Effector memory CD4-positive, alpha-beta T cell (primary cell): Measurements from ENCODE around the gene CLCN2.

Experiments
- DNase-seq, 3 donors: peaks; one replicate each; pipeline ENCODE4 v3.0.0-alpha.2; 2020
- H3K27ac ChIP-seq: 2 replicates; pipeline ENCODE4 v1.7.0; 2013; ENCODE audit warnings: mild to moderate bottlenecking, low read length, moderate library complexity; ENCODE audit not compliant: insufficient read depth, poor library complexity, severe bottlenecking
- H3K27me3 ChIP-seq: replicated peaks from 2 replicates; pipeline ENCODE4 v1.7.0; 2013; ENCODE audit warnings: mild to moderate bottlenecking, low read length; ENCODE audit not compliant: insufficient read depth, control insufficient read depth, poor library complexity, severe bottlenecking
- H3K36me3 ChIP-seq: 2 replicates; pipeline ENCODE4 v1.7.0; 2013; ENCODE audit warnings: mild to moderate bottlenecking, low read length, moderate library complexity; ENCODE audit not compliant: control insufficient read depth, insufficient read depth
- H3K4me1 ChIP-seq: 2 replicates; pipeline ENCODE4 v1.7.0; 2013; ENCODE audit warnings: low read length, mild to moderate bottlenecking; ENCODE audit not compliant: control insufficient read depth, insufficient read depth, poor library complexity, severe bottlenecking
- H3K4me3 ChIP-seq: 2 replicates; pipeline ENCODE4 v1.7.0; 2013; ENCODE audit warnings: low read length, low read depth, mild to moderate bottlenecking; ENCODE audit not compliant: insufficient read depth, poor library complexity, severe bottlenecking
- H3K9me3 ChIP-seq: 2 replicates; pipeline ENCODE4 v1.7.0; 2013; ENCODE audit warnings: mild to moderate bottlenecking, low read length, moderate library complexity; ENCODE audit not compliant: control insufficient read depth

CLCN2 gene

GRCh38 chr3:184388164-184388935 lies 26.9 kb upstream of the CLCN2 start:
- H3K36me3 ChIP-seq = no peaks in the 10 kb centered on the region
- H3K4me1 ChIP-seq = no peaks in the 10 kb centered on the region
- no peaks in the 10 kb centered on the region for H3K27me3 ChIP-seq
- H3K9me3 ChIP-seq = no peaks in the 10 kb centered on the region
- H3K27ac ChIP-seq = no peak overlapping the region
- no peak for DNase-seq
- H3K4me3 ChIP-seq = no peak overlapping the region

- H3K27ac ChIP-seq = no peak overlapping the region
- no peaks in the 10 kb centered on the region for H3K36me3 ChIP-seq
- DNase-seq = no peak
- no peaks in the 10 kb centered on the region for H3K9me3 ChIP-seq
- H3K27me3 ChIP-seq = peaks cover 5% of the 10 kb centered on the region
- no peaks in the 10 kb centered on the region for H3K4me1 ChIP-seq
- H3K4me3 ChIP-seq = no peak overlapping the region
Observed at GRCh38 chr3:184387174-184387714, 25.8 kb upstream of the CLCN2 start.

DNA sequence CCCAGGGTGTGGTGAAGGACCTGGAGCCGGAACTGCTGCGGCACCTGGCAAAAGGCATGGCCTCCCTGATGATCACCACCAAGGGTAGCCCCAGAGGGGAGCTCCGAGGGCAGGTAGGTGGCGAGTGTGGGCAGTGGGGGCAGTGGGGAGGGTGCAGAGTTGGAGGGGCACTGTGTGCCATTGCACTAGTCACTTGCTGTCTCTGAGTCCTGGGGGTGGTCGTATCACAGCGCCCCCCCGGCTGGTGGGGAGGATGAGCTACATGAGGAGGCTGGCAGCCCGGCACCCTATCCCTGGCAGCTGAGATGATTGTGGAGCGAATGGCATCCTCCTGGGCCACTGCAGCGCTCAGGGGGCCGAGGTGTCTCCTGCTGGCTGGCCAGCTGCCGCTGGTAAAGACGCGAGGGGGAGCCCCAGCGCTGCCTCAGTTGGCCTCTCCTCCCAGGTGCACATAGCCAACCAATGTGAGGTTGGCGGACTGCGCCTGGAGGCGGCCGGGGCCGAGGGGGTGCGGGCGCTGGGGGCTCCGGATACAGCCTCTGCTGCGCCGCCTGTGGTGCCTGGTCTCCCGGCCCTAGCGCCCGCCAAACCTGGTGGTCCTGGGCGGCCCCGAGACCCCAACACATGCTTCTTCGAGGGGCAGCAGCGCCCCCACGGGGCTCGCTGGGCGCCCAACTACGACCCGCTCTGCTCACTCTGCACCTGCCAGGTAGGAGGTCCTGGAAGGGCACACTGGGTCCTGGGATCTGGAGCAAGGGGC lies 24.8 kb upstream of the CLCN2 start:
- no peak for DNase-seq
- Histone ChIP-seq H3K27ac (no peak overlapping the region), H3K36me3 (no peaks in the 10 kb centered on the region), H3K9me3 (no peaks in the 10 kb centered on the region), H3K27me3 (peaks cover 15% of the 10 kb centered on the region), H3K4me3 (no peak overlapping the region), H3K4me1 (peaks cover 6% of the 10 kb centered on the region)

DNA sequence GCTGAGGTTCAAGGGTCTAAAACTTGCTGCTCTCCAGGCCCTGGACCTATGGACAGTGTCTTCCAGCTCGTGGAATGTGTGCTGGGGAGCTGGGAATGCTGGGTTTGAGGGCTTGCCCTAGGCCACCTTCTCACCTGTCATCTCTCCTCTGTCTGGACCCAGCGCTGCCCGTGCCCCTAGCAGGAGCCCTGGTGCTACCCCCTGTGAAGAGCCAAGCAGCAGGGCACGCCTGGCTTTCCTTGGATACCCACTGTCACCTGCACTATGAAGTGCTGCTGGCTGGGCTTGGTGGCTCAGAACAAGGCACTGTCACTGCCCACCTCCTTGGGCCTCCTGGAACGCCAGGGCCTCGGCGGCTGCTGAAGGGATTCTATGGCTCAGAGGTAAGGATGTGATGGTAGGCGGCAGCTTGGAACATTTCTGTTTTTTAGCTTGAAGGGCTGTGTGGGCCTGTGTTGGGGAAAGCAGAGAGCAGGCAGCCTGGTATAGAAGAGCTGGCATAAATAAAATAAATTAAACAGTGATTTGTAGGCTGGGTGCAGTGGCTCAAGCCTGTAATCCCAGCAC lies 23.5 kb upstream of the CLCN2 start:
- Histone ChIP-seq H3K4me3 (no peak overlapping the region), H3K4me1 (peaks cover 14% of the 10 kb centered on the region), H3K27me3 (peaks cover 23% of the 10 kb centered on the region), H3K27ac (no peak overlapping the region), H3K9me3 (no peaks in the 10 kb centered on the region), H3K36me3 (no peaks in the 10 kb centered on the region)
- no peak for DNase-seq

DNA sequence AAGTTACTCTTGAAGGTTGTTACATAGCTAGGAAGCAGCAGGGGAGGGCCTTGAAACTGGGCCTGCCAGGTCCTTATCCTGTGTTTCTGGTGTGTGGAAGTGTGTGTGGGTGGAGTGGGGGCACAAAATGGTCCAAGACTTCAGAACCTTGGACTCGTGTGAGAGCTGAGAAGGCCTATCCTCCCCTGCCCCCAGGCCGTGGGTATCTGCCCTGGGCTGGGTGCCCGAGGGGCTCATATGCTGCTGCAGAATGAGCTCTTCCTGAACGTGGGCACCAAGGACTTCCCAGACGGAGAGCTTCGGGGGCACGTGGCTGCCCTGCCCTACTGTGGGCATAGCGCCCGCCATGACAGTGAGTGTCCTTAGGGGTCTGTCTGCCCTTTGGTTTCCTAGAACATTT lies 22.9 kb upstream of the CLCN2 start:
- H3K27me3 ChIP-seq = peaks cover 23% of the 10 kb centered on the region
- no peak overlapping the region for H3K4me3 ChIP-seq
- DNase-seq = no peak
- peaks cover 14% of the 10 kb centered on the region for H3K4me1 ChIP-seq
- H3K9me3 ChIP-seq = no peaks in the 10 kb centered on the region
- H3K27ac ChIP-seq = no peak overlapping the region
- no peaks in the 10 kb centered on the region for H3K36me3 ChIP-seq

DNA sequence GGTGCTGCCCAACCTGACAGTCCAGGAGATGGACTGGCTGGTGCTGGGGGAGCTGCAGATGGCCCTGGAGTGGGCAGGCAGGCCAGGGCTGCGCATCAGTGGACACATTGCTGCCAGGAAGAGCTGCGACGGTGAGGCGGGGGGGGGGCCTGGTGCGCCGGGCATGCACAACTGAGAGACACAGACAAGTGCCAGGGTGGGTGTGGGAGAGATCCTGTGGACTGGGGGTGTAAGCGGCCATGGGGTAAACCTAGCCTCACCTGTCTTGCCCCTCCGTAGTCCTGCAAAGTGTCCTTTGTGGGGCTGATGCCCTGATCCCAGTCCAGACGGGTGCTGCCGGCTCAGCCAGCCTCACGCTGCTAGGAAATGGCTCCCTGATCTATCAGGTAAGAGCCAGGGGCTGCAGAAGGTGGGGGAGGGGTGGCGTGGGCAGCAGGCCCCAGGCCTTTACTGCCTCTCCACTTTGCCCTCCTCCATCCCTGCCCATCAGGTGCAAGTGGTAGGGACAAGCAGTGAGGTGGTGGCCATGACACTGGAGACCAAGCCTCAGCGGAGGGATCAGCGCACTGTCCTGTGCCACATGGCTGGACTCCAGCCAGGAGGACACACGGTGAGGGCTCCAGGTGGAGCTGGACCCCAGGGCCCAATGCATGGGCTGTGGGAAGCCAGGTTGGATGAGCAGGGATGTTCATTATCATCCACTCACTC lies 21.8 kb upstream of the CLCN2 start:
- H3K27me3 ChIP-seq = peaks cover 23% of the 10 kb centered on the region
- no peaks in the 10 kb centered on the region for H3K9me3 ChIP-seq
- H3K4me1 ChIP-seq = peaks cover 14% of the 10 kb centered on the region
- no peaks in the 10 kb centered on the region for H3K36me3 ChIP-seq
- H3K27ac ChIP-seq = no peak overlapping the region
- DNase-seq = no peak
- H3K4me3 ChIP-seq = no peak overlapping the region

- H3K4me3 ChIP-seq = no peak overlapping the region
- H3K9me3 ChIP-seq = no peaks in the 10 kb centered on the region
- H3K27me3 ChIP-seq = peaks cover 27% of the 10 kb centered on the region
- DNase-seq = no peak
- H3K36me3 ChIP-seq = no peaks in the 10 kb centered on the region
- peaks cover 14% of the 10 kb centered on the region for H3K4me1 ChIP-seq
- no peak overlapping the region for H3K27ac ChIP-seq
Observed at GRCh38 chr3:184382326-184383032, 21.1 kb upstream of the CLCN2 start.

- peaks cover 27% of the 10 kb centered on the region for H3K27me3 ChIP-seq
- DNase-seq = no peak
- no peaks in the 10 kb centered on the region for H3K36me3 ChIP-seq
- H3K4me3 ChIP-seq = peak overlapping the region; percentile 53
- no peak overlapping the region for H3K27ac ChIP-seq
- no peaks in the 10 kb centered on the region for H3K9me3 ChIP-seq
- H3K4me1 ChIP-seq = peaks cover 14% of the 10 kb centered on the region
Observed at GRCh38 chr3:184381261-184382224, 20.1 kb upstream of the CLCN2 start.
